Activated T-cell treated with anti-CD3 and anti-CD28 coated beads, Interleukin-2, amount 50 U/mL, for 48 hours (primary cell): ENCODE measurements around the gene IL21R.

Source experiments
- DNase-seq, 2 experiments: peaks; one replicate each; pipeline ENCODE4 v3.0.0-alpha.2; 2020

Gene IL21R

DNA sequence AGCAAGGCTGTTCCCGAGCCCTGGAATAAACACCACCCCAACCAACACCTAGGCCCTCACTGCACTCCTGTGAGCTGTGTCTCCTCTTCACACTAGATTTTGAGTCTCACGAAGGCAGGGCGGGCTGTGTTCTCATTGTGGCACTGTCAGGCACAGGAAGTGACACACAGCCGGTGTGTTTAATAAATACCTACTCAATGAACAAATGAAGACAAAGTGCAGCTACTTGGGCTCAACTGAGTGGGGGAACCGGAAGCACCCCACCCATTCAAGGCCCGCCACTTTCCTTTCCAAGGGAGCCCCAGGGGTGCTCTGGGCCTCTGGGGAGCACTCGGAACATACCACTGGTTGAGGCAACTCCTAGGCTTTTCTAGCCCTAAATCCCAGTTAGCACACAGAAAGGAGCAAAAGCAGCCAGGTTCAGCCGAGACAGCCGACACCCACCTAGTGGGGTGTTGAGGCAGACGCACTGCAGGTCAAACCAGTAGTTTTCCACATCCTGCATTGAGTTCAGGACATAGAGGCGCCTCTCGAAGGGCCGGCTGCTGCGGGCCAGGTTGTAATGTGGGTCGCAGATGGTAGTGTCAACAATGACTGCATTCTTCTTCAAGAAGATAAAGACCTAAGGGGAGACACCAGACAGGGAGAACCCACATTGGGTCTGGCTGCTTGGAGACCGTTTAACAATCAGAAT lies 90.1 kb downstream of the IL21R start:
- DNase-seq, result no peak

- no peak for DNase-seq
Observed at GRCh38 chr16:27492588-27492979, 90.6 kb downstream of the IL21R start.

- no peak for DNase-seq
Observed at GRCh38 chr16:27495191-27495590, 93.2 kb downstream of the IL21R start.

GRCh38 chr16:27498031-27498825 lies 96.3 kb downstream of the IL21R start:
- DNase-seq, result no peak

DNA sequence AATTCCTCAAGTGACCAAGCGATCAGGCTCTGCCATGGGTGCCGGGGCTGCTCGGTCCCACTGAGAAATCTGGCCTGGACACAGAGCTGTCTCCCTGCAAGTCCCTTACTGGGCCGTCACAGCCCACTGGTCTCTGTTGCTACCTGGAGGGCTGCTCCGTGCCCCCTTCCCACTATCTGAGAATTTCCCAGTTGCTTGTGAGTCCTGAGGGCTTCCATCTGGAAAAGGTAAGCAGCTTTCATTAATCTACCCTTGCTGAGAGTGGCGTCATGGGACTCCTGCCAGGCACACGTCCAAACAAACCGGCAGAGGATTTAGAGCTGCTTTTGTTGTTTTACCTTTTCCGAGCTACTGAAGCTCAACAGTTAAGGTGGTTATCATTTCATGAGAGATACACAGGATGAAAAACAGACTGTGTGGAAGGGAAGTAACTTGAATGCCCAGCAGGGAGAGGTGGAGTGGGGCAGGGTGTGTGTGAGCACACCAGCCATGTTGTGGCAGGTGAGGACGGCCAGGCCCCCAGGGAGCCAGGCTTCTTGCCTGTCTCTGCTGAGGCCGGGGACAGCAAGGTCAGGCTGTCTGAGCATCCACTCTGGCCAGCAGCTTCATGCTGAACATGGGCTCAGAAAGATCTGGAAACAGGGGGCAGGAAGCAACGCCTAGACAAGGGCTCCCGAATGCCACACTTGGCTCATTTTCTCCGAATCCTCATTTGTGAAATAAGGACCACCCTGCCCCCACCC lies 97.1 kb downstream of the IL21R start:
- DNase-seq, result no peak

DNA sequence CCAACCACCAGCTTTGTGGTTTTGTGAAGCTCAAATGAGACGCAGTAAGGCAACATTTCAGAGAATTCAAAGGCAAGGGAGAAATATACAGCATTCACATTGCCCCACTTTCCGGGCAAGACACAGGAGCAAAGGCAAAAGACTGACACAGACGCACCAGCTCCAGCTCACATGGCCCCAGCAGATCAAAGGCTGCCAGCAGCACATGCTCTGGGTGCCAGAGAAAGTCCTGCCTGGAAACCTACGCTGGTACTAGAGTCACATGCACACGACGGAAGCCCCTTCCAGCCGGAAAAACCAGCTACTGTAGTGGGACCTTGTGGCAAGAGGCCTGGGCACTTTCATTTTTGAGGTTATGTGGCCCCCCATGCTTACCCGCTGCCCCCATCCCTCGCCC lies 97.7 kb downstream of the IL21R start:
- DNase-seq, result no peak

- no peak for DNase-seq
Observed at GRCh38 chr16:27500801-27501200, 98.8 kb downstream of the IL21R start.
